HL-60 (cell line): ENCODE data around the gene CPNE4.
"Not testable (repeated sequence)": the region's sequence is repeated elsewhere in the genome, so short reads cannot be mapped to it uniquely, and the experiment has no call there.

Source experiments
- DNase-seq, 2 experiments: peaks; one replicate each; pipeline ENCODE4 v3.0.0-alpha.2; 2010 to 2020; ENCODE audit warnings: low read depth in 1 of 2, low spot score in 1 of 2
- H3K27ac ChIP-seq: fragments of 250-450 bp; sonication (Bioruptor Pico); replicated peaks from 2 replicates; pipeline ENCODE4 v1.5.1; 2020; ENCODE audit warnings: mild to moderate bottlenecking, moderate library complexity
- H3K27me3 ChIP-seq: fragments of 250-450 bp; sonication (Bioruptor Pico); 2 replicates; pipeline ENCODE4 v1.5.1; 2021; ENCODE audit warnings: mild to moderate bottlenecking, moderate library complexity; ENCODE audit not compliant: insufficient read depth, poor library complexity, severe bottlenecking
- H3K4me3 ChIP-seq: replicated peaks from 2 replicates; pipeline ENCODE4 v1.5.1; 2011; ENCODE audit warnings: mild to moderate bottlenecking, control low read depth, low read length; ENCODE audit not compliant: insufficient read depth
- GABPA ChIP-seq: IDR thresholded peaks from 2 replicates; pipeline ENCODE4 v1.6.1; 2012; ENCODE audit warnings: low read depth
- POLR2AphosphoS5 ChIP-seq: IDR thresholded peaks from 2 replicates; pipeline ENCODE4 v1.6.1; 2012; ENCODE audit warnings: low read depth
- SPI1 ChIP-seq: IDR thresholded peaks from 2 replicates; pipeline ENCODE4 v1.6.1; 2012; ENCODE audit warnings: low read depth, mild to moderate bottlenecking, borderline replicate concordance
- TF ChIP-seq, protein P1 (sequence below): IDR thresholded peaks from one replicate; pipeline ENCODE4 v1.5.1; 2011; ENCODE audit warnings: low read length, control low read depth, inconsistent platforms; ENCODE audit not compliant: insufficient read depth
- TF ChIP-seq, protein P2 (sequence below): IDR thresholded peaks from 2 replicates; pipeline ENCODE4 v1.6.1; 2012; ENCODE audit warnings: low read depth; ENCODE audit not compliant: insufficient replicate concordance

The CPNE4 gene

DNA sequence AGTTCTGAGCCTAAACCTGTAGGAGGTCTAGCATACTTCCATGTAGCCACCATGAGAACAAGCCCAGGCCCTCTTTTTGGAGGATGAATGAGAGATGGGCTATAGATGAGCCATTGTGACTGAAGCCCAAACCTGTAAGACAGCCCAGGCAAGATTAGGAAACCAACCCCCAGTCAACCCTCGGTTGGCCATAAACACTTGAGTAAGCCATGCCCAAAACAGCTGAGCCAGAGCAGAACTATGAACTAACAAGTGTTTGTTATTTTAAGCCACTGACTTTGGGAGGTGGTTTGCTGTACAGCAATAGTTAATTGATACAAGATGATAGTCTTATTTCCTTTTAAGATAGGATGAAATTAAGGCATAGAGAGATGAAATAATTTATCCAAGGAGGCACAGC, 12.4 kb upstream of the CPNE4 start:
- DNase-seq = no peak
- no peaks in the 10 kb centered on the region for H3K27me3 ChIP-seq
- no peak overlapping the region for H3K4me3 ChIP-seq
- no peak overlapping the region for H3K27ac ChIP-seq
- TF ChIP-seq, protein P1, sequence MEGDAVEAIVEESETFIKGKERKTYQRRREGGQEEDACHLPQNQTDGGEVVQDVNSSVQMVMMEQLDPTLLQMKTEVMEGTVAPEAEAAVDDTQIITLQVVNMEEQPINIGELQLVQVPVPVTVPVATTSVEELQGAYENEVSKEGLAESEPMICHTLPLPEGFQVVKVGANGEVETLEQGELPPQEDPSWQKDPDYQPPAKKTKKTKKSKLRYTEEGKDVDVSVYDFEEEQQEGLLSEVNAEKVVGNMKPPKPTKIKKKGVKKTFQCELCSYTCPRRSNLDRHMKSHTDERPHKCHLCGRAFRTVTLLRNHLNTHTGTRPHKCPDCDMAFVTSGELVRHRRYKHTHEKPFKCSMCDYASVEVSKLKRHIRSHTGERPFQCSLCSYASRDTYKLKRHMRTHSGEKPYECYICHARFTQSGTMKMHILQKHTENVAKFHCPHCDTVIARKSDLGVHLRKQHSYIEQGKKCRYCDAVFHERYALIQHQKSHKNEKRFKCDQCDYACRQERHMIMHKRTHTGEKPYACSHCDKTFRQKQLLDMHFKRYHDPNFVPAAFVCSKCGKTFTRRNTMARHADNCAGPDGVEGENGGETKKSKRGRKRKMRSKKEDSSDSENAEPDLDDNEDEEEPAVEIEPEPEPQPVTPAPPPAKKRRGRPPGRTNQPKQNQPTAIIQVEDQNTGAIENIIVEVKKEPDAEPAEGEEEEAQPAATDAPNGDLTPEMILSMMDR = no peak
- TF ChIP-seq, protein P2, sequence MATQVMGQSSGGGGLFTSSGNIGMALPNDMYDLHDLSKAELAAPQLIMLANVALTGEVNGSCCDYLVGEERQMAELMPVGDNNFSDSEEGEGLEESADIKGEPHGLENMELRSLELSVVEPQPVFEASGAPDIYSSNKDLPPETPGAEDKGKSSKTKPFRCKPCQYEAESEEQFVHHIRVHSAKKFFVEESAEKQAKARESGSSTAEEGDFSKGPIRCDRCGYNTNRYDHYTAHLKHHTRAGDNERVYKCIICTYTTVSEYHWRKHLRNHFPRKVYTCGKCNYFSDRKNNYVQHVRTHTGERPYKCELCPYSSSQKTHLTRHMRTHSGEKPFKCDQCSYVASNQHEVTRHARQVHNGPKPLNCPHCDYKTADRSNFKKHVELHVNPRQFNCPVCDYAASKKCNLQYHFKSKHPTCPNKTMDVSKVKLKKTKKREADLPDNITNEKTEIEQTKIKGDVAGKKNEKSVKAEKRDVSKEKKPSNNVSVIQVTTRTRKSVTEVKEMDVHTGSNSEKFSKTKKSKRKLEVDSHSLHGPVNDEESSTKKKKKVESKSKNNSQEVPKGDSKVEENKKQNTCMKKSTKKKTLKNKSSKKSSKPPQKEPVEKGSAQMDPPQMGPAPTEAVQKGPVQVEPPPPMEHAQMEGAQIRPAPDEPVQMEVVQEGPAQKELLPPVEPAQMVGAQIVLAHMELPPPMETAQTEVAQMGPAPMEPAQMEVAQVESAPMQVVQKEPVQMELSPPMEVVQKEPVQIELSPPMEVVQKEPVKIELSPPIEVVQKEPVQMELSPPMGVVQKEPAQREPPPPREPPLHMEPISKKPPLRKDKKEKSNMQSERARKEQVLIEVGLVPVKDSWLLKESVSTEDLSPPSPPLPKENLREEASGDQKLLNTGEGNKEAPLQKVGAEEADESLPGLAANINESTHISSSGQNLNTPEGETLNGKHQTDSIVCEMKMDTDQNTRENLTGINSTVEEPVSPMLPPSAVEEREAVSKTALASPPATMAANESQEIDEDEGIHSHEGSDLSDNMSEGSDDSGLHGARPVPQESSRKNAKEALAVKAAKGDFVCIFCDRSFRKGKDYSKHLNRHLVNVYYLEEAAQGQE = no peak
- TF ChIP-seq POLR2AphosphoS5 (no peak), GABPA (no peak), SPI1 (no peak)

DNA sequence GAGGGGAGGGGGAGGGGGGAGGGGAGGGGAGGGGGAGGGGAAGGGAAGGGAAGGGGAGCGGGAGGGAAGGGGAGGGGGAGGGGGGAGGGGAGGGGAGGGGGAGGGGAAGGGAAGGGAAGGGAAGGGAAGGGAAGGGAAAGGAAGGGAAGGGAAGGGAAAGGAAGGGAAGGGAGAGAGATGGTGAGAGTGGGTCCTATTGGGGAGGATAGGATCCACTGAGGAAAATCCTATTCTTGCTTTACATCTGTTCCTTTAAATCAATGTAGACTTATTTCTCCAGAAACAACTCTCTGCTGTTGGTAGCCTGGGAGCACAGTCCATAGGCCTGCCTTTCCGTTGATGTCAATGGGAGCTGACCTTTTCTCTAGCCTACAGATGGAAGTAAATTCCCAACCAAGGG, 10.1 kb upstream of the CPNE4 start:
- not testable (repeated sequence) for H3K4me3 ChIP-seq, H3K27ac ChIP-seq, H3K27me3 ChIP-seq, DNase-seq

DNA sequence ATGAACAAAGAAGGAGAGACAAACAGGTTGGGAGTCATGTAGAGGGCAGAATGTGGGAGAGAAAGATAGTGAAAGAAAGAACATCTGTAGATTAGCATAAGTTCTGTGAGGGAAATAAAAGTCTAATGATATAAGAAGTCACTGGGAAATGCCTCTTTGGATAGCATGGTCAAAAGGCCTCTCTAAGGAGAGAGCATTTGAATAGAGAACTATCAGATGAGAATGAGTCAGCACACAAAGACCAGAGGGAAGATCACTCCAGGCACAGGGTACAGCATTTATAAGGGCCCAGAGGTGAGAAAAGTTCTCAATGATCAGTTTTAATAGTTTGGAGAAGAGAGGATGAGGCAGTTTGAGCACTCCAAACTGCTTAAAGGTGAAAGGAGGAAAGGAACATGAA, 7.9 kb upstream of the CPNE4 start:
- H3K4me3 ChIP-seq = no peak overlapping the region
- no peak for TF ChIP-seq SPI1
- H3K27me3 ChIP-seq = no peaks in the 10 kb centered on the region
- H3K27ac ChIP-seq = no peak overlapping the region
- no peak for DNase-seq

DNA sequence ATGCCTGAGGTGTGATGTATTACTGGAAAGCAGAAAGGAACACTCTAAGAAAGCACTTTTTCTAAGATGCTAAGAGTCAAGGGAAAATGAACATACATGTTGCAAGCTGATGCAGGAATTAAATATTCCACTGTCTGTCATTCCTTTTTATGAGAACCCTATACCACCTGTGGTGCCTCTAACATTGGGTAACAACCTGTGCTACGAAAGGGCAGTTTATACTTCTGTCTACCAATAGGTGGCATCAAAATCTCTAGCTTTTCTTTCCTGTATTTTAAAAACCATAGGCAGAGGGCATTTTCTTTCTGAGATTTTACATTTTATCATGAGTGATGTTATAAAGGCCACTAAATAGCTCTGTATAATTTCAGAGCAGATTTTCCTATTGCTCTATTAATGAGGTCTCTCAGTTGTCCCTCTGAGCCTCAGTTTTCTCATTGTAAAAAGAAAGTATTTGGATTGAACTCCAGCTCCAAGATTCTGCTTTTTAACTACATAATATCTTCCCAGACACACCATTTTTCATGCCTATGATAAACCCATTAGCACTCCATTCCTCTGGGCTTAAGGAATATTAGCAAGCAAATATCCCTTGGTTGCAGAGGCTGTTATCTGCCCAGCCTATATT, 3.5 kb upstream of the CPNE4 start:
- TF ChIP-seq, protein P2 = no peak
- no peak for TF ChIP-seq GABPA
- no peak for TF ChIP-seq POLR2AphosphoS5
- TF ChIP-seq, protein P1 = peak; percentile 45
- TF ChIP-seq SPI1 = no peak
- Histone ChIP-seq H3K27ac (no peak overlapping the region), H3K4me3 (no peak overlapping the region), H3K27me3 (peaks cover 4% of the 10 kb centered on the region)
- DNase-seq = no peak

DNA sequence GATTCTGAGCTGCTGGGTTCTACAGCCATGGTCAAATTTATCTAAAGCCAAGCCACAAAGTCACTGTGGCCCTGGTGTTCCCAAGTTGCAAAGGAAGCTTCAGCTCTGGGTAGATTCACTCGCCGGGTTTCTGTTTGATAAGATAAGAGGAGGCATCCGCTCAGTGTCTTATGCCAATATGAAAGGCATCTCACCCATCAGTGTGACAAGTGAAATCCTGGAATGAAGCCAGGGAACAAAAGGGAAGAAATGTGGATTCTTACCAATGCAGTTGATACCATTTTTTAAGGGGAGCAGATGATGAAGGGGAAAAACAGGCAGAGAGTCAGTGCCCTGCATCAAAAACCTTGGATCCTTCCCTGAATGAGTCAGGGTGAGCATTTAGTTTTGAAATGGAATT, 2.8 kb upstream of the CPNE4 start:
- H3K4me3 ChIP-seq = no peak overlapping the region
- DNase-seq = no peak
- H3K27ac ChIP-seq = no peak overlapping the region
- no peak for TF ChIP-seq SPI1
- TF ChIP-seq POLR2AphosphoS5 = no peak
- TF ChIP-seq, protein P1 = no peak
- TF ChIP-seq, protein P2 = no peak
- TF ChIP-seq GABPA = no peak
- H3K27me3 ChIP-seq = peaks cover 6% of the 10 kb centered on the region
